Activated CD8-positive, alpha-beta T cell treated with anti-CD3 and anti-CD28 coated beads, Interleukin-2, amount 10 ng/mL, durations not matched to agents 7 days and 5 days (primary cell): ENCODE results near the gene KRTAP10-8. TPM values are rescaled to one million over a fixed set of nuclear protein-coding genes. Genes with fewer than 3 reads are reported as not detected.
"Not testable (repeated sequence)": the region's sequence is repeated elsewhere in the genome, so short reads cannot be mapped to it uniquely, and the experiment has no call there.

Experiments
- ATAC-seq: fragments of 150-1000 bp; cut with Tn5 transposase; one replicate; pipeline ENCODE4 v1.10.0; 2021; ENCODE audit warnings: moderate library complexity
- CTCF ChIA-PET: fragments of 350-600 bp; sonication (Branson Sonifier 250); formaldehyde crosslinking; loops from one replicate; lab custom pipeline; 2021; ENCODE audit warnings: antibody characterized with exemption; lab: Charles Lee
- POLR2A ChIA-PET: fragments of 350-600 bp; sonication (Branson Sonifier 250); formaldehyde crosslinking; loops from one replicate; lab custom pipeline; 2021; ENCODE audit warnings: antibody characterized with exemption; lab: Charles Lee
- DNase-seq: peaks from one replicate; pipeline ENCODE4 v3.0.0-alpha.2; 2020
- H3K27ac Mint-ChIP-seq: one replicate; pipeline ENCODE4 v1.8.0; 2021; ENCODE audit warnings: mild to moderate bottlenecking, mixed read lengths
- H3K27me3 Mint-ChIP-seq: one replicate; pipeline ENCODE4 v1.8.0; 2021; ENCODE audit warnings: low read depth, mixed read lengths
- H3K36me3 Mint-ChIP-seq: one replicate; pipeline ENCODE4 v1.8.0; 2021; ENCODE audit warnings: low read depth, mixed read lengths
- H3K4me1 Mint-ChIP-seq: one replicate; pipeline ENCODE4 v1.8.0; 2021; ENCODE audit warnings: low read depth, mixed read lengths
- H3K4me3 Mint-ChIP-seq: one replicate; pipeline ENCODE4 v1.8.0; 2021; ENCODE audit warnings: mild to moderate bottlenecking, mixed read lengths
- H3K9me3 Mint-ChIP-seq: one replicate; pipeline ENCODE4 v1.8.0; 2022; ENCODE audit warnings: mixed read lengths; ENCODE audit not compliant: insufficient read depth
- total RNA-seq, 2 experiments: library from RNA; stranded (reverse); gene quantifications; one replicate each; pipeline ENCODE4 v1.2.3, GENCODE V29; 2021

The KRTAP10-8 gene
- total RNA-seq, 2 experiments from 2014 or later, result not detected

DNA sequence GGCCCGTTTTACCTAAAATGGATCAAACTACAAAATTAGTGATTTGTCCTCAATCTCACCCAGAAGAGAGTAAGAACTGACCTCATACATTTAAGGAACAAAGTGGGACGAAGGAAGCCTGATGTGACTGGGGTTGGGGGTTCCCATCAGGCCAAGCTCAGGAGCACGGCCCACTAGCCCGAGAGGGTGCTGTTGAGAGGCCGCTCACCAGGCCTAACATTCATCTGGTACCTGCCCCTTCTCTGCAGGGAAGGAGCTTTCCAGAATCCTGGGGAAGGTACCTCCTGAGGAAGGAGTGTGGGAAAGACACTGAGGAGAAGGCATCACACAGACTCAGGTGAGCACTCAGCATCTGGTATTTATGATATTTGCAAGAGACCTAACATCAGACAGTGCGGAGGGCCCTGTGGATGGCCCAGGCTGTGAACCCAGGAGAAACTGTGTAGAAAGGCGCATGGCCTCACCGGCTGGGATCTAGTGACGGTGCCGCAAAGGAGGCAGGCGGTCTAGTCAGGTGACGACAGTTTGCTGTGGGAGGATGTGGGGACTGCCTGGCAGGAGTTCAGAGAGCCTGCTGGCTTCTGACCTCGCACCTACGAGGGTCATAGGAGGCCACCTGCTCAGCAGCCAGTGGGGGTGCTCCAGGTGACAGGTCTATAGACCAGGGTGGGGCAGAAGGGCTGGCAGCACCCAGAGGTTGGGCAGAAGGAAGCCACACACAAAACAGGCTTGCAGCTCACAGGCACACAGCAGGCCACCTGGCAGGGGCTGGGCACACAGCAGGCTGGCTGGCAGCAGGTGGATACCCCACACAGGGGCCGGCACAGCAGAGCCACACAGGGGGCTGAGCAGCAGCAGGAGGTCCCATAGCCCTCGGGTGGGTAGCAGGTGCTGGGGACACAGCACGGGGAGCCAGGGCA lies 42.0 kb downstream of the KRTAP10-8 start:
- CTCF ChIA-PET, result interaction anchor here (1.4 kb wide), 1 partner anchor 8 kb away, joined by 4 read pairs; no protein-coding TSS in a partner anchor
- ATAC-seq, result no peak
- peak; percentile 45 for DNase-seq
- no peak overlapping the region for H3K4me3 Mint-ChIP-seq
- H3K4me1 Mint-ChIP-seq, result peaks cover 49% of the 10 kb centered on the region
- peaks cover 54% of the 10 kb centered on the region for H3K36me3 Mint-ChIP-seq
- H3K27me3 Mint-ChIP-seq, result no peaks in the 10 kb centered on the region
- peak overlapping the region; percentile 77 for H3K27ac Mint-ChIP-seq
- POLR2A ChIA-PET, result interaction anchor here (0.6 to 0.8 kb wide), 2 partner anchors 35 to 655 kb away, joined by 3 read pairs; no protein-coding TSS in a partner anchor
- peaks cover 40% of the 10 kb centered on the region for H3K9me3 Mint-ChIP-seq

DNA sequence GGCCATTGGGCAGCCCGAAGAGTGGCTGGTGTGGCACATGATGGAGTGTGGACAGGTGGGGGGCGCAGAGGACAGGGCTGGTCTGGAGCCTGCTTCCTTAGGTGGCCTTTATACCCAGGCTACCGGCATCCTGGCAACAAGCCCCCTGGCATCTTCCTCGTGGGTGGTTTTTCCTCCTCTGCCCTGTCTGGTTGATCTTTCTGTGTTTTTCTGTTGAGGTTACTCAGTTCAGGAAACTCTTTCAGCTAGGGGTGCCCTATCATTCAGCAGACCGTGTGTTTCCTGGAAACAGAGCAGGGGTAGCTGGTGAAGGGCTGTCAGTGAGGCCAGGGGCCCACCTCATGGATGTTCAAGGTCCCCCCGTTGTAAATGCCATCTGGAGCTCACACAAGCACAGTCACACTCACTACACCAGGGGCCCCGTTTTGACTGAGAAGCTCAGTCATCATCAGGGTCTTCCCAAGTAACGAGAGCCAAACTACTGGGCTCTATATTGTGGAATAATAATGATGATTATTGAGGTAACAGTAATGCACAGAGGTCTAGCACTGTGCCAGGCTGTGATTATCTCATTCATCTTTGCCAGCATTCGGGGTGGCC lies 42.8 kb downstream of the KRTAP10-8 start, which contains the start of gene KRTAP12-4:
Gene KRTAP12-4 (minus strand): TSS at position 84 of the 600 bp plus-strand sequence. CDS start 45 bp downstream, at position 39.
- ChIA-PET CTCF (interaction anchor here (1.4 to 1.8 kb wide), 2 partner anchors 9 to 144 kb away, joined by 4 read pairs; no protein-coding TSS in a partner anchor), POLR2A (no interaction called here)
- Mint-ChIP-seq H3K4me1 (peaks cover 57% of the 10 kb centered on the region), H3K27ac (peak within 1 kb of the TSS; percentile 77), H3K4me3 (no peak within 1 kb of the TSS), H3K27me3 (no peaks in the 10 kb centered on the region), H3K36me3 (peaks cover 59% of the 10 kb centered on the region), H3K9me3 (peaks cover 46% of the 10 kb centered on the region)
- DNase-seq (no peak), ATAC-seq (no peak)

DNA sequence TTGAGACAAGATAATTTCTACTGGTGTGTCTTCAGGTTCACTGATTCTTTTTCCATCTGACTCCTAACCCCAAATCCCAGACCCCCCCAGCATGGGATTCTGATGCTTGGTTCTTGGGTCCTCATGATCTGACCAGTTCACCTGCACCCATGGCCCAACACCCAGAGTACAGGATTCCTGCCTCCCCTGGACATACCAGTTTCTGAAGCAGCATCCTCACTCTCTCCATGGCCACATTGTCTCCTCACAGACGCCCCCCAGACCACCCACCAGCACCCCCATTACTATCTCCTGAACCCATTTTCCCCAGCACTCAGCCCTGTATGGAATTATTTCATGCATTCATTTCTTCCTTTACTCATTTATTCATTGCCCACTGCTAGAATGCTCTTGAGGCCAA lies 45.0 kb downstream of the KRTAP10-8 start:
- no peak for DNase-seq
- Mint-ChIP-seq H3K4me1 (peaks cover 59% of the 10 kb centered on the region), H3K9me3 (peaks cover 60% of the 10 kb centered on the region), H3K36me3 (peaks cover 69% of the 10 kb centered on the region), H3K27ac (peak overlapping the region; percentile 96), H3K4me3 (peak overlapping the region; percentile 63), H3K27me3 (no peaks in the 10 kb centered on the region)
- ChIA-PET CTCF (interaction anchor here (1.1 kb wide), 1 partner anchor 53 kb away, joined by 3 read pairs; no protein-coding TSS in a partner anchor), POLR2A (interaction anchor here (1.0 kb wide), 1 partner anchor 9 kb away, joined by 3 read pairs; no protein-coding TSS in a partner anchor)
- ATAC-seq, result no peak

- ATAC-seq (peak; percentile 74), DNase-seq (peak; percentile 64)
- peaks cover 3% of the 10 kb centered on the region for H3K27me3 Mint-ChIP-seq
- H3K4me3 Mint-ChIP-seq, result peak within 1 kb of the TSS; percentile 63
- peaks cover 61% of the 10 kb centered on the region for H3K9me3 Mint-ChIP-seq
- ChIA-PET POLR2A (interaction anchor here (1.0 kb wide), 1 partner anchor 10 kb away, joined by 3 read pairs; no protein-coding TSS in a partner anchor), CTCF (interaction anchor here (0.7 to 2.1 kb wide), 5 partner anchors 11 to 85 kb away, joined by 3 to 7 read pairs (median 3); no protein-coding TSS in a partner anchor)
- H3K4me1 Mint-ChIP-seq, result peaks cover 59% of the 10 kb centered on the region
- H3K27ac Mint-ChIP-seq, result peak within 1 kb of the TSS; percentile 96
- H3K36me3 Mint-ChIP-seq, result peaks cover 69% of the 10 kb centered on the region
Observed at GRCh38 chr21:44657635-44658540, 46.0 kb downstream of the KRTAP10-8 start, which contains the start of gene KRTAP12-3. KRTAP12-3 (plus strand) TSS chr21:44657932; CDS start chr21:44657980, 48 bp downstream.

DNA sequence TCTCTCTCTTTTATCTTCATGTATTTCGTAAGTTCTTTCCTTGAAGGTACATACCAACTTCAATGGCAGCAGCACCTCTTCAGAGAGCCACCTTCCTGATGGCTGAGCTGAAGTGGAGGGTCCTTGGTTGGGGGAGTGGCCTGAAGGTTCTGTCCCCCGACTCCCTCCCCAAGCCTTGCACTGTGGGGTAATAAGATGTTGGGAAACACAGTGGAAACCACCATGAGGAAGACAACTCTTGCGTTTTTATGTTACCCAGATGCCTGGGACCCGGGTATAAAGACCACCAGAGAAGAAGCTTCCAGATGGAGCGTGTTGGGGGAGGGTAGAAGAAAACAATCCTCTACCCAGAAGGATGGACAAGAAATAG lies 46.6 kb downstream of the KRTAP10-8 start:
- POLR2A ChIA-PET, result no interaction called here
- Mint-ChIP-seq H3K4me1 (peaks cover 58% of the 10 kb centered on the region), H3K36me3 (peaks cover 65% of the 10 kb centered on the region), H3K9me3 (peaks cover 61% of the 10 kb centered on the region), H3K27ac (peak overlapping the region; percentile 96), H3K27me3 (peaks cover 3% of the 10 kb centered on the region), H3K4me3 (peak overlapping the region; percentile 63)
- no peak for DNase-seq
- no peak for ATAC-seq
- CTCF ChIA-PET, result interaction anchor here (0.7 to 2.1 kb wide), 3 partner anchors 11 to 39 kb away, joined by 3 to 7 read pairs (median 3); no protein-coding TSS in a partner anchor

DNA sequence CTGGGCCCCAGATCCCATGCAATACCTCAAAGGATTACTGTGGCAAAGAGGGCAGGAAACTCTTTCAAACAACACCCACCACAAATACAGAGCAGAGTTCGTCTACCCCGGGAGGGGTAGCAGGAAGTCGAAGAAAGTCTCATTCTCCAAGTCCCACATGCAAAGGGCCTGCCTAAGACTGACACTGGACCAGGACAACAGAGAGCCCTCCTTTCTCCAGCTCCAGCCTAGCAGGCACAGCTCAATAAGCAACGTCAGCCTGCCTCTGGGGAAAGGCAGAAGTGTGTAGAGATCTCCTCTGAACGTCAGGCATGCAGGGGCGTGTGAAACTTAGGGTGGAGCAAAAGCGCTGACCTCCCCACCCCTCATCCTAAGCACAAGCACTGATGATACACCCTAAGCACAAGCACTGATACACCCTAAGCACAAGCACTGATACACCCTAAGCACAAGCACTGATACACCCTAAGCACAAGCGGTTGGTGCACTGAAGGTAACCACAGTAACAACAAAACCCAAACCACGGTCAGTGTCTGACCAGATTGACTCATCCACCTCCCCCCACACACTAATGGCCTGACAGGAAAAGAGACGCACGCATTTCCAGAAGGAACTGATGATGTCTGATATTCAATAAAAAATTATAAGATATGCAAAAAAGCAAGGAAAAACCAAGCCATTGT lies 47.2 kb downstream of the KRTAP10-8 start:
- ChIA-PET CTCF (interaction anchor here (0.7 to 2.1 kb wide), 4 partner anchors 12 to 134 kb away, joined by 3 to 7 read pairs (median 3); no protein-coding TSS in a partner anchor), POLR2A (no interaction called here)
- Mint-ChIP-seq H3K4me1 (peaks cover 52% of the 10 kb centered on the region), H3K27ac (peak overlapping the region; percentile 96), H3K4me3 (peak overlapping the region; percentile 6), H3K9me3 (peaks cover 57% of the 10 kb centered on the region), H3K27me3 (peaks cover 3% of the 10 kb centered on the region), H3K36me3 (peaks cover 60% of the 10 kb centered on the region)
- peak; percentile 51 for DNase-seq
- ATAC-seq, result peak; percentile 39

GRCh38 chr21:44661567-44661966 lies 49.7 kb downstream of the KRTAP10-8 start:
- Mint-ChIP-seq H3K4me1 (peaks cover 38% of the 10 kb centered on the region), H3K36me3 (peaks cover 44% of the 10 kb centered on the region), H3K9me3 (peaks cover 53% of the 10 kb centered on the region)
- CTCF ChIA-PET, H3K27ac Mint-ChIP-seq, POLR2A ChIA-PET, DNase-seq, ATAC-seq, H3K4me3 Mint-ChIP-seq, H3K27me3 Mint-ChIP-seq: not testable (repeated sequence)

Other genes starting within 250 kb of the KRTAP10-8 start
- 1 to 10 TPM; 3.2 to 3.4 TPM for gene LRRC3, start 156.6 kb upstream of the KRTAP10-8 start, total RNA-seq
- not detected for gene KRTAP10-1, start 71.9 kb upstream of the KRTAP10-8 start, total RNA-seq
- gene KRTAP10-2, start 60.6 kb upstream of the KRTAP10-8 start, total RNA-seq, result not detected
- gene KRTAP10-3, start 53.3 kb upstream of the KRTAP10-8 start, total RNA-seq, result not detected
- not detected for gene KRTAP10-4, start 38.4 kb upstream of the KRTAP10-8 start, total RNA-seq
- not detected for gene KRTAP10-5, start 31.5 kb upstream of the KRTAP10-8 start, total RNA-seq
- not detected for gene KRTAP10-6, start 19.6 kb upstream of the KRTAP10-8 start, total RNA-seq
- gene KRTAP10-7, start 11.5 kb upstream of the KRTAP10-8 start, total RNA-seq, result not detected
- not detected for gene KRTAP10-9, start 15.0 kb downstream of the KRTAP10-8 start, total RNA-seq
- gene KRTAP10-10, start 25.3 kb downstream of the KRTAP10-8 start, total RNA-seq, result not detected
- not detected for gene KRTAP10-11, start 34.3 kb downstream of the KRTAP10-8 start, total RNA-seq
- not detected for gene KRTAP12-4, start 42.6 kb downstream of the KRTAP10-8 start, total RNA-seq
- gene KRTAP12-3, start 45.9 kb downstream of the KRTAP10-8 start, total RNA-seq, result not detected
- not detected for gene KRTAP12-2, start 54.8 kb downstream of the KRTAP10-8 start, total RNA-seq
- not detected for gene KRTAP12-1, start 70.1 kb downstream of the KRTAP10-8 start, total RNA-seq
- not detected for gene KRTAP10-12, start 85.1 kb downstream of the KRTAP10-8 start, total RNA-seq
- not detected for gene TSPEAR, start 99.5 kb downstream of the KRTAP10-8 start, total RNA-seq
- gene UBE2G2, start 189.7 kb downstream of the KRTAP10-8 start, total RNA-seq, result 10 to 100 TPM; 85.5 to 86.0 TPM
- 100 to 1,000 TPM in 1 of 2 experiments, 10 to 100 TPM in 1; 98.8 to 102 TPM for gene SUMO3, start 206.0 kb downstream of the KRTAP10-8 start, total RNA-seq